ENCODE data around the gene CCDC9B. TPM values are rescaled to one million over a fixed set of nuclear protein-coding genes. Genes with fewer than 3 reads are reported as not detected.

The CCDC9B gene
- total RNA-seq, 1 experiment from 2014 or later, result 102 TPM

DNA sequence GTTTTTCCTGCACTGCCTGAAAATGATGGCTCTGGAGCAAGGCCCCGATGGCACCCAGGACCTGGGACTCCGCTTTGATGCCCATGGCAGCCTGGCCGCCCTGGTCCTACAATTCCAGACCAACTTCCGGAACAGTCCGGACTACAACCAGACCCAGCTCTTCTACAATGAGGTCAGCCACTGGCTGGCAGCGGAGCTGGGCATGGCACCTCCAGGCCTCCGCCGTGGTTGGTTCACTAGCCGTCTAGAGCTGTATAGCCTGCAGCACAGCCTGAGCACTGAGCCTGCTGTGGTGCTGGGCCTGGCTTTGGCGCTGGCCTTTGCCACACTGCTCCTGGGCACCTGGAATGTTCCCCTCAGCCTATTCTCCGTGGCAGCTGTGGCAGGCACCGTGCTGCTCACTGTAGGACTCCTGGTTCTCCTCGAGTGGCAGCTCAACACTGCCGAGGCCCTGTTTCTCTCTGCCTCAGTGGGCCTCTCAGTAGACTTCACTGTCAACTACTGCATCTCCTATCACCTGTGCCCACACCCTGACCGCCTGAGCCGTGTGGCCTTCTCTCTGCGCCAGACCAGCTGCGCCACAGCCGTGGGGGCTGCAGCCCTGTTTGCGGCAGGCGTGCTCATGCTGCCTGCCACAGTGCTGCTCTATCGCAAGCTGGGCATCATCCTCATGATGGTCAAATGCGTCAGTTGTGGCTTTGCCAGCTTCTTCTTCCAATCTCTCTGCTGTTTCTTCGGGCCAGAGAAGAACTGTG, 28.2 kb upstream of the CCDC9B start:
- Mint-ChIP-seq H3K36me3 (ENCODE audit: insufficient read depth, unreplicated experiment) (peaks cover 5% of the 10 kb centered on the region), H3K9me3 (ENCODE audit: low read depth, unreplicated experiment) (no peaks in the 10 kb centered on the region), H3K4me1 (ENCODE audit: low read depth, unreplicated experiment) (peaks cover 11% of the 10 kb centered on the region), H3K27ac (ENCODE audit: unreplicated experiment) (no peak overlapping the region), H3K27me3 (ENCODE audit: unreplicated experiment) (no peaks in the 10 kb centered on the region), H3K4me3 (ENCODE audit: low read depth, unreplicated experiment) (no peak overlapping the region)
- CTCF ChIA-PET, result interaction anchor here (1.4 kb wide), 1 partner anchor 80 kb away, joined by 4 read pairs; no protein-coding TSS in a partner anchor
- no TSS peak for BruUV-seq (replicated peaks)
- no peak for DNase-seq
- no peak for TF ChIP-seq CTCF (IDR thresholded peaks at IDR 0.05; ENCODE audit: unreplicated experiment)
- intact Hi-C loops (cut with micrococcal nuclease; ENCODE audit: unreplicated experiment), result loop anchor here (1.0 kb wide), 1 partner anchor 52 kb away; no protein-coding TSS in a partner anchor

DNA sequence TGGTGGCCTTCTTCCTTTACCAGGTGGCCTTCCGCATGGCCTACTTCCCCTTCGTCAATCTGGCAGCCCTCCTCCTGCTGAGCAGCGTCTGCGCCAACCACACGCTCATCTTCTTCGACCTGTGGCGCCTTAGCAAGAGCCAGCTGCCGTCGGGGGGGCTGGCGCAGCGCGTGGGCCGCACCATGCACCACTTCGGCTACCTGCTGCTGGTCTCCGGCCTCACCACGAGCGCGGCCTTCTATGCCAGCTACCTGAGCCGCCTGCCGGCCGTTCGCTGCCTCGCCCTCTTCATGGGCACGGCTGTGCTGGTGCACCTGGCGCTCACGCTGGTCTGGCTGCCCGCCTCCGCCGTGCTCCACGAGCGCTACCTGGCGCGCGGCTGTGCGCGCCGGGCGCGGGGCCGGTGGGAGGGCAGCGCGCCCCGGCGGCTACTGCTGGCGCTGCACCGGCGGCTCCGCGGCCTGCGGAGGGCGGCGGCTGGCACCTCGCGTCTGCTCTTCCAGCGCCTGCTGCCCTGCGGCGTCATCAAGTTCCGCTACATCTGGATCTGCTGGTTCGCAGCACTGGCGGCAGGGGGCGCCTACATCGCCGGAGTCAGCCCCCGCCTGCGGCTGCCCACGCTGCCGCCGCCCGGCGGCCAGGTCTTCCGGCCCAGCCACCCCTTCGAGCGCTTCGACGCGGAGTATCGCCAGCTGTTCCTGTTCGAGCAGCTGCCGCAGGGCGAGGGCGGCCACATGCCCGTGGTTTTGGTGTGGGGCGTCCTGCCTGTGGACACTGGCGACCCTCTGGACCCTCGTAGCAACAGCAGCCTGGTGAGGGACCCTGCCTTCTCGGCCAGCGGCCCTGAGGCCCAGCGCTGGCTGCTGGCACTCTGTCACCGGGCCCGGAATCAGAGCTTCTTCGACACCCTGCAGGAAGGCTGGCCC, 27.2 kb upstream of the CCDC9B start:
- BruUV-seq (replicated peaks), result no TSS peak
- peak overlapping the region; percentile 9 for H3K27ac Mint-ChIP-seq (ENCODE audit: unreplicated experiment)
- CTCF ChIA-PET, result interaction anchor here (0.6 to 1.4 kb wide), 4 partner anchors 28 to 79 kb away, joined by 3 to 7 read pairs (median 4); partner anchors contain the start of genes CCDC9B and IVD
- no peaks in the 10 kb centered on the region for H3K27me3 Mint-ChIP-seq (ENCODE audit: unreplicated experiment)
- peak; percentile 52 for TF ChIP-seq CTCF (IDR thresholded peaks at IDR 0.05; ENCODE audit: unreplicated experiment)
- intact Hi-C loops (cut with micrococcal nuclease; ENCODE audit: unreplicated experiment), result loop anchor here (1.0 kb wide), 1 partner anchor 53 kb away; no protein-coding TSS in a partner anchor
- peak; percentile 83 for DNase-seq
- no peaks in the 10 kb centered on the region for H3K9me3 Mint-ChIP-seq (ENCODE audit: low read depth, unreplicated experiment)
- peaks cover 11% of the 10 kb centered on the region for H3K4me1 Mint-ChIP-seq (ENCODE audit: low read depth, unreplicated experiment)
- H3K4me3 Mint-ChIP-seq (ENCODE audit: low read depth, unreplicated experiment), result peak overlapping the region; percentile 59
- H3K36me3 Mint-ChIP-seq (ENCODE audit: insufficient read depth, unreplicated experiment), result peaks cover 5% of the 10 kb centered on the region

DNA sequence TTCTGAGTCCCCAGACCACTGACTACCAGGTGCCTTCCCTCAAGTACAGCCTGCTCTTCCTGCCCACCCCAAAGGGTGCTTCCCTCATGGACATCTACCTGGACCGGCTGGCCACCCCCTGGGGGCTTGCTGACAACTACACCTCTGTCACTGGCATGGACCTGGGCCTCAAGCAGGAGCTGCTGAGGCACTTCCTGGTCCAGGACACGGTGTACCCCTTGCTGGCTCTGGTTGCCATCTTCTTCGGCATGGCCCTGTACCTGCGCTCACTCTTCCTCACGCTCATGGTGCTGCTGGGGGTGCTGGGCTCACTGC, 26.6 kb upstream of the CCDC9B start:
- H3K9me3 Mint-ChIP-seq (ENCODE audit: low read depth, unreplicated experiment), result no peaks in the 10 kb centered on the region
- peak overlapping the region; percentile 9 for H3K27ac Mint-ChIP-seq (ENCODE audit: unreplicated experiment)
- peaks cover 5% of the 10 kb centered on the region for H3K36me3 Mint-ChIP-seq (ENCODE audit: insufficient read depth, unreplicated experiment)
- peak overlapping the region; percentile 59 for H3K4me3 Mint-ChIP-seq (ENCODE audit: low read depth, unreplicated experiment)
- no TSS peak for BruUV-seq (replicated peaks)
- DNase-seq, result no peak
- no peak for TF ChIP-seq CTCF (IDR thresholded peaks at IDR 0.05; ENCODE audit: unreplicated experiment)
- CTCF ChIA-PET, result interaction anchor here (0.6 to 1.4 kb wide), 4 partner anchors 27 to 78 kb away, joined by 3 to 7 read pairs (median 4); partner anchors contain the start of genes CCDC9B and IVD
- no peaks in the 10 kb centered on the region for H3K27me3 Mint-ChIP-seq (ENCODE audit: unreplicated experiment)
- H3K4me1 Mint-ChIP-seq (ENCODE audit: low read depth, unreplicated experiment), result peaks cover 11% of the 10 kb centered on the region
- intact Hi-C loops (cut with micrococcal nuclease; ENCODE audit: unreplicated experiment), result no loop called here

DNA sequence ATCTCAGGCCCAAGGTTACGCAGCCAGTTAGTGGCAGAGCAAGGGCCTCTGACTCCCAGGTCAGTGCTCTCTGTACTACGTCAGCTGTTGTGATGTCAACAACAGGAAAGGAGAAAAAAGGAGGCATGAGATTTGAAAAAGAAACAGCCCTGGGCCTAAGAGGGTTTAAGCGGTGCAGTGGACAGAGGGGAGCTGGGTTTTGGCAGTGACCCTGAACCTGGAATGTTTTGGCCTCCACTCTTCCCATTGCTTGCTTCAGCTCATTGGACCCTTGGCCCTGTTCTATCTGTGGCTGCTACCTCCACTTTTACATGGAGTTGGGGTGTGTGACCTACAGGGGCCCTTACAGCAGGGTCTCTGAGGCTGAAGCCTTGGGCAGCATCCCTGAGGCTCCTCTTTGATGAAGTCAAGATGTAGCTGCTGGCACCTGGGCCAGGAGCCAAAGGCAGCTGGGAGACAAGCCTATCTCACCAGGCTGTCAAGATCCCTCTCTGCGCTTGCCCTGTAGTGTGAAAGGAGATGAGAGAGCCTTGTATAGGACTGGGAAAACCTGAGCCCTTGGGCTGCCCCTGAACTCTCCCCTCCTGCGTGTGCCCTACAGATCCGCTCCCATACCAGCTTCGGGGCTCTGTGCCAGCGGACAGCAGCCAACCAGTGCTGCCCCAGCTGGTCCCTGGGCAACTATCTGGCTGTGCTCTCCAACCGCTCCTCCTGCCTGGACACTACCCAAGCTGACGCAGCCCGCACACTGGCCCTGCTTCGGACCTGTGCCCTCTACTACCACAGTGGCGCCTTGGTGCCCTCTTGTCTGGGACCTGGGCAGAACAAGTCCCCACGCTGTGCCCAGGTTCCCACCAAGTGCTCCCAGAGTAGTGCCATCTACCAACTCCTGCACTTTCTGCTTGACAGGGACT, 26.0 kb upstream of the CCDC9B start:
- intact Hi-C loops (cut with micrococcal nuclease; ENCODE audit: unreplicated experiment), result no loop called here
- Mint-ChIP-seq H3K27me3 (ENCODE audit: unreplicated experiment) (no peaks in the 10 kb centered on the region), H3K9me3 (ENCODE audit: low read depth, unreplicated experiment) (no peaks in the 10 kb centered on the region), H3K27ac (ENCODE audit: unreplicated experiment) (no peak overlapping the region), H3K36me3 (ENCODE audit: insufficient read depth, unreplicated experiment) (peaks cover 5% of the 10 kb centered on the region), H3K4me3 (ENCODE audit: low read depth, unreplicated experiment) (no peak overlapping the region), H3K4me1 (ENCODE audit: low read depth, unreplicated experiment) (peaks cover 11% of the 10 kb centered on the region)
- TF ChIP-seq CTCF (IDR thresholded peaks at IDR 0.05; ENCODE audit: unreplicated experiment), result no peak
- DNase-seq, result no peak
- BruUV-seq (replicated peaks), result no TSS peak
- CTCF ChIA-PET, result interaction anchor here (0.5 kb wide), 1 partner anchor 84 kb away, joined by 14 read pairs; the partner anchor contains the start of gene ANKRD63

All from Calu3 (cell line).